ENCODE measurements around the gene PAK1. TPM values are rescaled to one million over a fixed set of nuclear protein-coding genes. Genes with fewer than 3 reads are reported as not detected.

PAK1 gene
- total and polyA plus RNA-seq, 2 donors (not counting 1 experiment from before 2014, with no cell fraction given), result 11.9 to 23.4 TPM

- no peaks in the 10 kb centered on the region for H4K20me1 ChIP-seq (ENCODE audit: control insufficient read depth, insufficient read depth, low read length, poor library complexity, severe bottlenecking)
- Mint-ChIP-seq H3K9me3 (ENCODE audit: insufficient read depth) (no peaks in the 10 kb centered on the region), H3K27me3 (no peaks in the 10 kb centered on the region), H3K4me3 (no peak overlapping the region), H3K27ac (no peak overlapping the region), H3K4me1 (peaks cover 3% of the 10 kb centered on the region)
- no peaks in the 10 kb centered on the region for H3K4me1 ChIP-seq (ENCODE audit: control insufficient read depth in 2 of 2, insufficient read depth in 2 of 2, low read length in 2 of 2)
- DNase-seq, result no peak
- H3K9ac ChIP-seq (ENCODE audit: low read length), result no peak overlapping the region
- no peak for TF ChIP-seq EZH2 (IDR thresholded peaks at IDR 0.05; ENCODE audit: borderline replicate concordance, insufficient read depth, low read depth, low read length, poor library complexity, severe bottlenecking)
- TF ChIP-seq, protein P1, sequence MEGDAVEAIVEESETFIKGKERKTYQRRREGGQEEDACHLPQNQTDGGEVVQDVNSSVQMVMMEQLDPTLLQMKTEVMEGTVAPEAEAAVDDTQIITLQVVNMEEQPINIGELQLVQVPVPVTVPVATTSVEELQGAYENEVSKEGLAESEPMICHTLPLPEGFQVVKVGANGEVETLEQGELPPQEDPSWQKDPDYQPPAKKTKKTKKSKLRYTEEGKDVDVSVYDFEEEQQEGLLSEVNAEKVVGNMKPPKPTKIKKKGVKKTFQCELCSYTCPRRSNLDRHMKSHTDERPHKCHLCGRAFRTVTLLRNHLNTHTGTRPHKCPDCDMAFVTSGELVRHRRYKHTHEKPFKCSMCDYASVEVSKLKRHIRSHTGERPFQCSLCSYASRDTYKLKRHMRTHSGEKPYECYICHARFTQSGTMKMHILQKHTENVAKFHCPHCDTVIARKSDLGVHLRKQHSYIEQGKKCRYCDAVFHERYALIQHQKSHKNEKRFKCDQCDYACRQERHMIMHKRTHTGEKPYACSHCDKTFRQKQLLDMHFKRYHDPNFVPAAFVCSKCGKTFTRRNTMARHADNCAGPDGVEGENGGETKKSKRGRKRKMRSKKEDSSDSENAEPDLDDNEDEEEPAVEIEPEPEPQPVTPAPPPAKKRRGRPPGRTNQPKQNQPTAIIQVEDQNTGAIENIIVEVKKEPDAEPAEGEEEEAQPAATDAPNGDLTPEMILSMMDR (IDR thresholded peaks at IDR 0.05), result no peak
- intact Hi-C loops (cut with micrococcal nuclease), result no loop called here
- H3K27me3 ChIP-seq (replicated peaks in 1 of 4; ENCODE audit: control extremely low read depth in 1 of 4, control insufficient read depth in 3 of 4, insufficient read depth in 4 of 4, low read length in 3 of 4), result no peaks in the 10 kb centered on the region
- WGBS (ENCODE audit: insufficient coverage), result no CpG with 5 or more reads among the region's 2 CpGs
- no peak overlapping the region for H3K27ac ChIP-seq (ENCODE audit: low read length in 2 of 2)
- no peak overlapping the region for H3K4me3 ChIP-seq (ENCODE audit: control extremely low read depth in 1 of 5, extremely low read depth in 1 of 5, insufficient read depth in 1 of 5, low read depth in 2 of 5, low read length in 4 of 5)
- ChIA-PET POLR2A (no interaction called here), CTCF (no interaction called here)
- ATAC-seq (ENCODE audit: low read depth), result no peak
- no peaks in the 10 kb centered on the region for H3K9me3 ChIP-seq (ENCODE audit: control extremely low read depth in 1 of 3, control insufficient read depth in 2 of 3, insufficient read depth in 1 of 3, low read length in 2 of 3)
- H3K36me3 ChIP-seq (replicated peaks in 1 of 2; ENCODE audit: control extremely low read depth in 1 of 2, control insufficient read depth in 1 of 2, extremely low read depth in 1 of 2, insufficient read depth in 2 of 2, low read length in 1 of 2), result no peaks in the 10 kb centered on the region
- peaks cover 14% of the 10 kb centered on the region for H3K79me2 ChIP-seq (ENCODE audit: control insufficient read depth, insufficient read depth, low read length)
- no peak overlapping the region for H2AFZ ChIP-seq (ENCODE audit: insufficient read depth, low read depth, low read length, poor library complexity, severe bottlenecking)
- no peak overlapping the region for H3K4me2 ChIP-seq (replicated peaks; ENCODE audit: low read depth, low read length, poor library complexity, severe bottlenecking)
These were observed 77.0 kb downstream of the PAK1 start for GRCh38 chr11:77396911-77397310.

DNA sequence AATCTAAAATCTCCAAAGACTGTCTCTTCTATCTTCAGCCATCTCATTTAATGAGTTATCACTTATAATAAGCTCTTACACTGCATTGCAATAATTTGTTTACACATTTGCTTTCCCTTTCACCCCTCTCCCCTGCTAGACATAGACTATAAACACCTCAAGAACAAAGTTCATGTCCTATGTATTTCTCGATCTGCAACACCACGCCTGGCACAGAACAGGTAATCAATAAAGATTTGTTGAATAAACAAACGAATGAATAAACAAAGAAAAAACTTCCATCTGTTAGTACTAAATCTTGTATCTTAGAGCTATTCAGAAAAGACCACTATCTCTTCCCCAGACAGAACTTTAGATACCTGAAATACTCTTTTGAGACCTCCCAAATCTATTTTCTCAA, 77.6 kb downstream of the PAK1 start:
- no peaks in the 10 kb centered on the region for H3K4me1 Mint-ChIP-seq
- H3K27ac ChIP-seq (ENCODE audit: low read length in 2 of 2), result no peak overlapping the region
- H2AFZ ChIP-seq (ENCODE audit: insufficient read depth, low read depth, low read length, poor library complexity, severe bottlenecking), result no peak overlapping the region
- no peaks in the 10 kb centered on the region for H3K4me1 ChIP-seq (ENCODE audit: control insufficient read depth in 2 of 2, insufficient read depth in 2 of 2, low read length in 2 of 2)
- no peak overlapping the region for H3K4me2 ChIP-seq (replicated peaks; ENCODE audit: low read depth, low read length, poor library complexity, severe bottlenecking)
- no peaks in the 10 kb centered on the region for H3K36me3 ChIP-seq (replicated peaks in 1 of 2; ENCODE audit: control extremely low read depth in 1 of 2, control insufficient read depth in 1 of 2, extremely low read depth in 1 of 2, insufficient read depth in 2 of 2, low read length in 1 of 2)
- no peak overlapping the region for H3K4me3 Mint-ChIP-seq
- no peak overlapping the region for H3K9ac ChIP-seq (ENCODE audit: low read length)
- POLR2A ChIA-PET, result no interaction called here
- intact Hi-C loops (cut with micrococcal nuclease), result no loop called here
- H3K27ac Mint-ChIP-seq, result no peak overlapping the region
- H3K27me3 Mint-ChIP-seq, result no peaks in the 10 kb centered on the region
- WGBS (ENCODE audit: insufficient coverage), result no CpG with 5 or more reads among the region's 3 CpGs
- peaks cover 11% of the 10 kb centered on the region for H3K79me2 ChIP-seq (ENCODE audit: control insufficient read depth, insufficient read depth, low read length)
- no peaks in the 10 kb centered on the region for H3K27me3 ChIP-seq (replicated peaks in 1 of 4; ENCODE audit: control extremely low read depth in 1 of 4, control insufficient read depth in 3 of 4, insufficient read depth in 4 of 4, low read length in 3 of 4)
- no peaks in the 10 kb centered on the region for H3K9me3 ChIP-seq (ENCODE audit: control extremely low read depth in 1 of 3, control insufficient read depth in 2 of 3, insufficient read depth in 1 of 3, low read length in 2 of 3)
- no peaks in the 10 kb centered on the region for H3K9me3 Mint-ChIP-seq (ENCODE audit: insufficient read depth)
- ATAC-seq (ENCODE audit: low read depth), result no peak
- H4K20me1 ChIP-seq (ENCODE audit: control insufficient read depth, insufficient read depth, low read length, poor library complexity, severe bottlenecking), result no peaks in the 10 kb centered on the region
- TF ChIP-seq, protein P1 (IDR thresholded peaks at IDR 0.05), result no peak
- CTCF ChIA-PET, result no interaction called here
- no peak overlapping the region for H3K4me3 ChIP-seq (ENCODE audit: control extremely low read depth in 1 of 5, extremely low read depth in 1 of 5, insufficient read depth in 1 of 5, low read depth in 2 of 5, low read length in 4 of 5)
- no peak for DNase-seq

Data from B cell (primary cell).